Natural killer cell (primary cell): Measurements from ENCODE around the gene SLCO2A1. TPM values are rescaled to one million over a fixed set of nuclear protein-coding genes. Genes with fewer than 3 reads are reported as not detected.

Experiments used
- ATAC-seq, 3 donors: fragments of 150-1000 bp in 2 of 3; fragments of 200-7000 bp in 1 of 3; cut with Tn5 transposase; 1 replicate in 1 of 3; 2 replicates in 2 of 3; pipeline ENCODE4 v1.10.0; 2021; ENCODE audit warnings: mild to moderate bottlenecking in 2 of 3, moderate library complexity in 2 of 3
- DNase-seq, 2 donors: peaks; one replicate each; pipeline versions ENCODE4 v3.0.0 to v3.0.0-alpha.2; 2013 to 2021; ENCODE audit warnings: mixed read lengths in 1 of 2
- H3K27ac ChIP-seq: one replicate; pipeline ENCODE4 v1.5.1; 2013; ENCODE audit warnings: mild to moderate bottlenecking, low read length
- H3K27me3 ChIP-seq: one replicate; pipeline ENCODE4 v1.6.1; 2013; ENCODE audit warnings: low read length; ENCODE audit not compliant: control insufficient read depth, insufficient read depth
- H3K36me3 ChIP-seq: one replicate; pipeline ENCODE4 v1.6.1; 2013; ENCODE audit warnings: low read length; ENCODE audit not compliant: control insufficient read depth, insufficient read depth
- H3K4me1 ChIP-seq: one replicate; pipeline ENCODE4 v1.6.1; 2013; ENCODE audit warnings: low read length; ENCODE audit not compliant: control insufficient read depth, insufficient read depth
- H3K4me3 ChIP-seq: one replicate; pipeline ENCODE4 v1.5.1; 2013; ENCODE audit warnings: low read length
- H3K9me3 ChIP-seq: one replicate; pipeline ENCODE4 v1.6.1; 2013; ENCODE audit warnings: low read length; ENCODE audit not compliant: control insufficient read depth, insufficient read depth
- H3K27ac Mint-ChIP-seq, 2 donors: one replicate each; pipeline ENCODE4 v1.8.0; 2022; ENCODE audit warnings: mild to moderate bottlenecking in 2 of 2, mixed read lengths in 2 of 2, moderate library complexity in 1 of 2
- H3K27me3 Mint-ChIP-seq, 2 donors: one replicate each; pipeline ENCODE4 v1.8.0; 2022; ENCODE audit warnings: low read depth in 2 of 2, mixed read lengths in 2 of 2
- H3K36me3 Mint-ChIP-seq: one replicate; pipeline ENCODE4 v1.8.0; 2022; ENCODE audit warnings: mixed read lengths
- H3K4me1 Mint-ChIP-seq, 2 donors: one replicate each; pipeline ENCODE4 v1.8.0; 2022; ENCODE audit warnings: mixed read lengths in 2 of 2
- H3K4me3 Mint-ChIP-seq: one replicate; pipeline ENCODE4 v1.8.0; 2022; ENCODE audit warnings: mild to moderate bottlenecking, moderate library complexity, mixed read lengths
- H3K9me3 Mint-ChIP-seq, 2 donors: one replicate each; pipeline ENCODE4 v1.8.0; 2022; ENCODE audit warnings: mixed read lengths in 2 of 2
- CTCF ChIP-seq: fragments of 200-600 bp; IDR thresholded peaks from one replicate; pipeline ENCODE4 v1.8.0; 2022; ENCODE audit warnings: antibody characterized with exemption
- WGBS: methylation state at CpG from one replicate; pipeline ENCODE4 v1.1.7; 2013; ENCODE audit warnings: missing lambda C conversion rate; ENCODE audit not compliant: insufficient coverage; 5-methylcytosine and 5-hydroxymethylcytosine counted together
- intact Hi-C: fragments of 100-400 bp; cut with micrococcal nuclease; formaldehyde crosslinking; loops from one replicate; pipeline ENCODE4 v1.14.2; 2022
- total RNA-seq, 4 donors: library from RNA; stranded (reverse); fragments of 120-200 nt in 1 of 4; gene quantifications; one replicate each; pipeline versions ENCODE4 v1.2.3 to v1.2.4, GENCODE V29; 2013 to 2022

Gene SLCO2A1
- total RNA-seq, 3 donors from 2014 or later (not counting 1 experiment from before 2014, with no cell fraction given) = not detected

GRCh38 chr3:133890037-133890436 is 139.7 kb downstream of the SLCO2A1 start:
- H3K36me3 ChIP-seq = no peaks in the 10 kb centered on the region
- no peak overlapping the region for H3K4me3 Mint-ChIP-seq
- H3K27ac Mint-ChIP-seq = no peak overlapping the region
- WGBS = 79% methylated on average over 2 of the region's 2 CpGs
- H3K27ac ChIP-seq = no peak overlapping the region
- no peaks in the 10 kb centered on the region for H3K9me3 ChIP-seq
- no peaks in the 10 kb centered on the region for H3K36me3 Mint-ChIP-seq
- intact Hi-C loops = no loop called here
- no peak for TF ChIP-seq CTCF
- DNase-seq (no peak), ATAC-seq (no peak)
- no peaks in the 10 kb centered on the region for H3K4me1 Mint-ChIP-seq
- no peaks in the 10 kb centered on the region for H3K9me3 Mint-ChIP-seq
- peaks cover 3% of the 10 kb centered on the region for H3K4me1 ChIP-seq
- H3K27me3 Mint-ChIP-seq = peaks cover 15 to 21% of the 10 kb centered on the region in 2 donors
- H3K4me3 ChIP-seq = no peak overlapping the region
- no peaks in the 10 kb centered on the region for H3K27me3 ChIP-seq

- intact Hi-C loops = no loop called here
- peaks cover 17 to 18% of the 10 kb centered on the region in 2 donors for H3K27me3 Mint-ChIP-seq
- DNase-seq = no peak
- Histone ChIP-seq H3K4me1 (no peaks in the 10 kb centered on the region), H3K36me3 (no peaks in the 10 kb centered on the region), H3K4me3 (no peak overlapping the region), H3K9me3 (no peaks in the 10 kb centered on the region), H3K27ac (no peak overlapping the region), H3K27me3 (no peaks in the 10 kb centered on the region)
- no peak for TF ChIP-seq CTCF
- H3K4me3 Mint-ChIP-seq = no peak overlapping the region
- no peak for ATAC-seq
- whole genome bisulfite sequencing = 90% methylated on average over 7 of the region's 9 CpGs
- no peaks in the 10 kb centered on the region for H3K9me3 Mint-ChIP-seq
- no peak overlapping the region for H3K27ac Mint-ChIP-seq
- H3K4me1 Mint-ChIP-seq = no peaks in the 10 kb centered on the region
- H3K36me3 Mint-ChIP-seq = no peaks in the 10 kb centered on the region
Observed at GRCh38 chr3:133888726-133889340, 140.9 kb downstream of the SLCO2A1 start.

GRCh38 chr3:133887803-133888703 is 141.7 kb downstream of the SLCO2A1 start:
- peaks cover 5% of the 10 kb centered on the region for H3K4me1 ChIP-seq
- Mint-ChIP-seq H3K4me3 (no peak overlapping the region), H3K36me3 (no peaks in the 10 kb centered on the region), H3K27me3 (peaks cover 9 to 17% of the 10 kb centered on the region in 2 donors), H3K9me3 (no peaks in the 10 kb centered on the region), H3K27ac (no peak overlapping the region), H3K4me1 (no peaks in the 10 kb centered on the region)
- no peaks in the 10 kb centered on the region for H3K9me3 ChIP-seq
- intact Hi-C loops = no loop called here
- TF ChIP-seq CTCF = no peak
- no peaks in the 10 kb centered on the region for H3K36me3 ChIP-seq
- no peaks in the 10 kb centered on the region for H3K27me3 ChIP-seq
- ATAC-seq (no peak), DNase-seq (no peak)
- H3K4me3 ChIP-seq = no peak overlapping the region
- H3K27ac ChIP-seq = no peak overlapping the region
- whole genome bisulfite sequencing = 46% methylated on average over 8 of the region's 8 CpGs
